HG03432 (cell line): ENCODE measurements around the gene KIAA0586.
"Not testable (repeated sequence)": the region's sequence is repeated elsewhere in the genome, so short reads cannot be mapped to it uniquely, and the experiment has no call there.

ENCODE experiments used
- ATAC-seq: cut with Tn5 transposase; IDR thresholded peaks from one replicate; pipeline ENCODE4 v1.9.1; 2021; ENCODE audit warnings: mild to moderate bottlenecking, moderate library complexity; ENCODE audit not compliant: unreplicated experiment

Gene KIAA0586

DNA sequence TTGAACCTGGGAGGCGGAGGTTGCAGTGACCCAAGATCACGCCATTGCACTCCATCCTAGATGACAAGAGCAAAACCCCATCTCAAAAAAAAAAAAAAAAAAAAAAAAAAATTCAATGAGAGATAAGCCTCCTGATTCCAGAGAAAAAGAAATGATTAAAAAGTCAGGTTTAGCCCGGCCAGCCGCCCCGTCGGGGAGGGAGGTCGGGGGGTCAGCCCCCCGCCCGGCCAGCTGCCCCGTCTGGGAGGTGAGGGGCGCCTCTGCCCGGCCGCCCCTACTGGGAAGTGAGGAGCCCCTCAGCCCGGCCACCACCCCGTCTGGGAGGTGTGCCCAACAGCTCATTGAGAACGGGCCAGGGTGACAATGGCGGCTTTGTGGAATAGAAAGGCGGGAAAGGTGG is 160.8 kb downstream of the KIAA0586 start:
- not testable (repeated sequence) for ATAC-seq

DNA sequence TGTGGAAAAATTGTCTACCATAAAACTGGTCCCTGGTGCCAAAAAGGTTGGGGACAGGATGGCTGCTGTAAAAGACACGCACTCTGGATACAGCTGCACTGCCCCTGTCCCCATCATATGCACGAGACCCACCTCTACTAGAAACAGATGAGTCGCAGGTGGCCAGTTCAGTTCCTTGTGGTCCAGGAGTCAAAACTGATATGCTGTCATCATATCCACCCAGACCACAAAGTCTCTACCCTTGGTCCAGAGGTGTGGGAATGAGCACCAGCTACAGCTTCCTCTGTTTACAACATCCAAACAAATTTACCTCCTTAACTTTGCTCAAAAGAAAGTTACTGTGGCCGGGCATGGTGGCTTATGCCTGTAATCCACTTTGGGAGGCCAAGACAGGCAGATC is 166.5 kb downstream of the KIAA0586 start:
- ATAC-seq = no peak

DNA sequence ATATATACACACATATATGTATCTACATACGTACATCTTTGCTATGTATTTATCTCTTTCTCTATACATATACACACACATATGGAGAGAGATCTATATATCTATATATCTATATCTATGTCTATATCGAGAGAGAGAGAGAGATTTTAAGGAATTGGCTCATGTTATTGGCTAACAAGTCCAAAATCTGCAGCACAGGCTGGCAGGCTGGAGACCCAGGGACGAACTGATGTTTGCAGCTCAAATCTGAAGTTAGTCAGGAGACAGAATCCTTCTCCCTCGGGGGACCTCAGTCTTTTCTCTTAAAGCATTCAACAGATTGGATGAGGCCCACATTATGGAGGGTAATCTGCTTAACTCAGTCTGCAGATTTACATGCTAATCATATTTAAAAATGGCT is 169.5 kb downstream of the KIAA0586 start:
- ATAC-seq = no peak

DNA sequence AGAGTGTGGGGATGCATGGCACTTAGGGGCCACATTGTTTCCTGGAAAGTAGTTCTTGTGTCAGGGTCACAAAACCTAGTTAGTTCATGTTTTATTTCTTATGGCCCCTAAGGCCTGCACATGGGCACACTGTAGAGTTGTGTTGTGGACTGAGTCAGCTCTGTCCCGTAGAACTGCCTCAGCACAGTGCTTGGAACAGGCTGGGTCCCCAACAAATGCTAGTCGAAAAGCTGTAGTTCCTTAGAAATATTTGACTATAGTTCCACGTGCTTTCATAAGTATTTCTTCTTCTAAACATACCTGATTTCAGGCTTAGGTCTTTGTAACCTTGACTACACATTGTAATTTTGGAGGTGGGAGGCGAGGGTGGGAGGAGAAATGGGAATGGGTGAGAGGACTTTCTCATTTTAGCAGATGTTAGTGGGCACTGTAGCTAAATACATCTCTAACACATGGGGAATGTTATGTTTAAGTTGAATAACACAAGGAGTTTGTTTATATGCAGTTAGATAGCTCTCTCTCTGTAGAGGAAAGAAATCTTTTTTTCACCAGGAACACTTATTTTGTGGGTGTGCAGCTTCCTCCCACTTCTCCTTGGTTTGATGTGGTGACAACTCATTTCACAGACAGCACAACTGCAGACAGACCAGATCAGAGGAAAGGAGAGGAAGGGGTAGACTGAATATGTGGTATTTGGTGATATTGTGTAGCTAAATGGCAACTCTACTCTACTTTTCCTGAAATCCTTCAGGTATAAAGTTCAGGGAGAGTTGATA is 170.7 kb downstream of the KIAA0586 start:
- ATAC-seq = no peak

DNA sequence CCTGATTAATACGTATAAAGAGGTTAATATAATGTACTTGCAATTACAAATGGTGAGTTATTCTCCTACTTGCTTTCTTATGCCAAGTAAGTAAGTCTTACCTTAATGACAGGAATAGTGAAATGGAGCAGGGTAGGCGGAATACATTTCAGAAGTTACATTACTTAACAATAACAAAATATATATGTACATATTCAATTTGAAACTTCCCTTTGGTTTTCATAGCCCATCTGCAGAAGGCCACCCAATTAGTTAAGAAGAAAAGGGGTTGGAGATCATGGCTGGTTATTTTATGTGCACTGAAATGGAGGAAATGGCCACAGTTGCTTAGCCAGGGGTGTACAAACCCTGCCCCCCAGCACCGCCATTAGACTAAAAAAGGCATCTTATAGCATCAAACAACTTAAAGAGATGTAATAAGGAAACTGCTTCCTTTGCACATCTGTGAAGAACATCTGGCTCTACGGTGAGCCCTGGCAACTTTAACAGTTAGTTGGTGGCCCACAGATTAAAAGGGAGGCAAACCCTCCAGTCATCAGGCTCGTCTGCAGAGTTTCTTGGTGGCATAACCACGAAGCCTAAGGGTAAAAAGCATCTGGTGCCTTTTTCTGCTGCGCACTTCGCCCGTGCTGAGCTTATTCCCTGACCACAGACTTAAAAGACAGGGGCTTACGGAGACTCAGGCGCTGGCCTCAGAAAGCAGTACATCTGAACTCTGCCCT is 171.4 kb downstream of the KIAA0586 start:
- no peak for ATAC-seq

DNA sequence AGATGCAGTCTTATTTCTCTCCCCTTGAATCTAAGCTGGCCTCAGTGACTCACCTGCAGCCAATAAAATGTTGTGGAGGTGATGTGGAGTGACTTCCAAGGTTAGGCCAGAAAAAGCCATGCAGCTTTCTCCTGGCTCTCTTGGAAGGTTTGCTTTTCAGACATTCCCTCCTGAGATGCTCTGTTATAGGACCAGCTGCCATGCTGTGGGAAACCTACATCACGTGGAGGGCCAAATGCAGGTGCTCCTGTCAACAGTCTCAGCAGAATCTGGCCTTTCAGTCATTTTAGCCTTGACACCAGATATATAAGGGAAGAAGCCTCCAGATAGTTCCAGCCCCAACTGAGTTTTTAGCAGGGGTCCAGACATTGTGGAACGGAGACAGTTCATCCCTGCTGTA is 172.2 kb downstream of the KIAA0586 start:
- ATAC-seq = no peak
